KMS-11 (cell line): Measurements from ENCODE around the gene CPA4.

ENCODE experiments used
- H2AFZ ChIP-seq: fragments of 200-600 bp; sonication (generic); 2 replicates; pipeline ENCODE4 v1.6.1; 2016; ENCODE audit warnings: antibody characterized with exemption, mixed run types, low read depth
- H3K27ac ChIP-seq: fragments of 200-600 bp; sonication (generic); 2 replicates; pipeline ENCODE4 v1.6.1; 2016; ENCODE audit warnings: mild to moderate bottlenecking, mixed run types
- H3K27me3 ChIP-seq: fragments of 200-600 bp; sonication (generic); 2 replicates; pipeline ENCODE4 v1.6.1; 2017; ENCODE audit warnings: mild to moderate bottlenecking, low read depth, mixed run types, moderate library complexity; ENCODE audit not compliant: insufficient read depth
- H3K36me3 ChIP-seq: fragments of 200-600 bp; sonication (generic); 2 replicates; pipeline ENCODE4 v1.6.1; 2017; ENCODE audit warnings: mild to moderate bottlenecking, mixed run types; ENCODE audit not compliant: insufficient read depth
- H3K4me1 ChIP-seq: fragments of 200-600 bp; sonication (generic); 2 replicates; pipeline ENCODE4 v1.6.1; 2016; ENCODE audit warnings: mild to moderate bottlenecking, low read depth, mixed run types; ENCODE audit not compliant: poor library complexity, severe bottlenecking
- H3K4me2 ChIP-seq: fragments of 200-600 bp; sonication (generic); 2 replicates; pipeline ENCODE4 v1.7.0; 2016; ENCODE audit warnings: mild to moderate bottlenecking, mixed run types
- H3K4me3 ChIP-seq: fragments of 200-600 bp; sonication (generic); IDR thresholded peaks from 2 replicates; pipeline ENCODE4 v1.6.1; 2017; ENCODE audit warnings: low read depth, low read length, mixed read lengths; ENCODE audit not compliant: insufficient read depth
- H3K79me2 ChIP-seq: fragments of 200-600 bp; sonication (generic); 2 replicates; pipeline ENCODE4 v1.6.1; 2016; ENCODE audit warnings: low read depth, mixed run types; ENCODE audit not compliant: insufficient read depth
- H3K9ac ChIP-seq: fragments of 200-600 bp; sonication (generic); 2 replicates; pipeline ENCODE4 v1.6.1; 2016; ENCODE audit warnings: mild to moderate bottlenecking, mixed run types
- H4K20me1 ChIP-seq: fragments of 200-600 bp; sonication (generic); 2 replicates; pipeline ENCODE4 v1.6.1; 2016; ENCODE audit warnings: mild to moderate bottlenecking, mixed run types; ENCODE audit not compliant: insufficient read depth
- CTCF ChIP-seq: fragments of 200-600 bp; sonication (generic); conservative IDR thresholded peaks from 2 replicates; pipeline ENCODE4 v1.6.1; 2017; ENCODE audit warnings: low read depth, mild to moderate bottlenecking, antibody characterized with exemption, low read length, moderate library complexity, mixed read lengths

CPA4 gene

GRCh38 chr7:130345725-130346124 is 52.8 kb downstream of the CPA4 start:
- no peaks in the 10 kb centered on the region for H3K4me1 ChIP-seq
- H3K36me3 ChIP-seq: no peaks in the 10 kb centered on the region
- H3K27me3 ChIP-seq: no peaks in the 10 kb centered on the region
- no peak overlapping the region for H3K4me2 ChIP-seq
- no peak overlapping the region for H2AFZ ChIP-seq
- no peak for TF ChIP-seq CTCF
- no peak overlapping the region for H3K27ac ChIP-seq
- H4K20me1 ChIP-seq: no peaks in the 10 kb centered on the region
- no peaks in the 10 kb centered on the region for H3K79me2 ChIP-seq
- H3K9ac ChIP-seq: no peak overlapping the region
- no peak overlapping the region for H3K4me3 ChIP-seq

- Histone ChIP-seq H3K4me1 (no peaks in the 10 kb centered on the region), H3K27me3 (no peaks in the 10 kb centered on the region), H3K36me3 (no peaks in the 10 kb centered on the region), H3K9ac (no peak overlapping the region), H3K4me3 (no peak overlapping the region), H2AFZ (no peak overlapping the region), H4K20me1 (no peaks in the 10 kb centered on the region), H3K4me2 (no peak overlapping the region), H3K79me2 (no peaks in the 10 kb centered on the region), H3K27ac (no peak overlapping the region)
- no peak for TF ChIP-seq CTCF
These were observed 53.4 kb downstream of the CPA4 start for GRCh38 chr7:130346177-130346905.

GRCh38 chr7:130346941-130347340 is 54.0 kb downstream of the CPA4 start:
- no peaks in the 10 kb centered on the region for H3K79me2 ChIP-seq
- no peaks in the 10 kb centered on the region for H3K36me3 ChIP-seq
- no peaks in the 10 kb centered on the region for H3K4me1 ChIP-seq
- no peak overlapping the region for H3K9ac ChIP-seq
- no peak overlapping the region for H3K27ac ChIP-seq
- no peak for TF ChIP-seq CTCF
- H2AFZ ChIP-seq: no peak overlapping the region
- no peaks in the 10 kb centered on the region for H3K27me3 ChIP-seq
- no peak overlapping the region for H3K4me3 ChIP-seq
- H4K20me1 ChIP-seq: no peaks in the 10 kb centered on the region
- H3K4me2 ChIP-seq: no peak overlapping the region

GRCh38 chr7:130349911-130350782 is 57.2 kb downstream of the CPA4 start:
- H3K4me2 ChIP-seq: no peak overlapping the region
- no peak overlapping the region for H3K27ac ChIP-seq
- H2AFZ ChIP-seq: peak overlapping the region; percentile 23; the same call in 1 of the 2 replicates
- H3K4me1 ChIP-seq: no peaks in the 10 kb centered on the region
- H3K36me3 ChIP-seq: no peaks in the 10 kb centered on the region
- H3K9ac ChIP-seq: no peak overlapping the region
- no peaks in the 10 kb centered on the region for H3K27me3 ChIP-seq
- H4K20me1 ChIP-seq: no peaks in the 10 kb centered on the region
- no peak overlapping the region for H3K4me3 ChIP-seq
- no peak for TF ChIP-seq CTCF
- H3K79me2 ChIP-seq: no peaks in the 10 kb centered on the region
